HL-60 (cell line): ENCODE measurements around the gene MOB3A.
A peak's percentile ranks its signal among the peaks of the same experiment; 100 is the strongest.

ENCODE experiments used
- GABPA ChIP-seq: IDR thresholded peaks from 2 replicates; pipeline ENCODE4 v1.6.1; 2012; ENCODE audit warnings: low read depth
- POLR2AphosphoS5 ChIP-seq: IDR thresholded peaks from 2 replicates; pipeline ENCODE4 v1.6.1; 2012; ENCODE audit warnings: low read depth
- REST ChIP-seq: IDR thresholded peaks from 2 replicates; pipeline ENCODE4 v1.6.1; 2012; ENCODE audit warnings: low read depth; ENCODE audit not compliant: insufficient replicate concordance
- SPI1 ChIP-seq: IDR thresholded peaks from 2 replicates; pipeline ENCODE4 v1.6.1; 2012; ENCODE audit warnings: low read depth, mild to moderate bottlenecking, borderline replicate concordance
- TF ChIP-seq, protein P1 (sequence below): IDR thresholded peaks from one replicate; pipeline ENCODE4 v1.5.1; 2011; ENCODE audit warnings: low read length, control low read depth, inconsistent platforms; ENCODE audit not compliant: insufficient read depth

DNA sequence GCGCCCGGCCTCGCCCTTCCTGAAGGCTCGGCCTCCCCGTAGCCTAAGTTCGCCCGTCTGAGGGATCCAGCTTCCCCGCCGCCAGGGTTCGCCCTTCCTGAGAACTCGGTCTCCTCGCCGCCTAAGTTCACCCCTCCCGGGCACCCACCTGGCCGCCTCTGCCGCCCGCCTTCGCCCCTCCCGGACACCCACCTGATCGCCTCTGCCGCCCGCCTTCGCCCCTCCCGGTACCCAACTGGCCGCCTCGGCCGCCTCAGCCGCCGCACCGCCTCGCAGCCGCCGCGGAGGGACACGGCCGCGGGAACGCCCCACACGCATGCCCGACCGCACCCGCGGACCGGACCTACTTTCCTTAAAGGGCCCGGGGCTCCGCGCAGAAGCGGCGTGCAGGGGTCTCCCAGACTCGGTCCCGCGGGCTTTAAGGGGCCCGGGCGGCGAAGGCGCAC, at the start of gene MOB3A:
- peak; percentile 71; the same call in 1 of the 2 replicates for TF ChIP-seq POLR2AphosphoS5
- TF ChIP-seq, protein P1, sequence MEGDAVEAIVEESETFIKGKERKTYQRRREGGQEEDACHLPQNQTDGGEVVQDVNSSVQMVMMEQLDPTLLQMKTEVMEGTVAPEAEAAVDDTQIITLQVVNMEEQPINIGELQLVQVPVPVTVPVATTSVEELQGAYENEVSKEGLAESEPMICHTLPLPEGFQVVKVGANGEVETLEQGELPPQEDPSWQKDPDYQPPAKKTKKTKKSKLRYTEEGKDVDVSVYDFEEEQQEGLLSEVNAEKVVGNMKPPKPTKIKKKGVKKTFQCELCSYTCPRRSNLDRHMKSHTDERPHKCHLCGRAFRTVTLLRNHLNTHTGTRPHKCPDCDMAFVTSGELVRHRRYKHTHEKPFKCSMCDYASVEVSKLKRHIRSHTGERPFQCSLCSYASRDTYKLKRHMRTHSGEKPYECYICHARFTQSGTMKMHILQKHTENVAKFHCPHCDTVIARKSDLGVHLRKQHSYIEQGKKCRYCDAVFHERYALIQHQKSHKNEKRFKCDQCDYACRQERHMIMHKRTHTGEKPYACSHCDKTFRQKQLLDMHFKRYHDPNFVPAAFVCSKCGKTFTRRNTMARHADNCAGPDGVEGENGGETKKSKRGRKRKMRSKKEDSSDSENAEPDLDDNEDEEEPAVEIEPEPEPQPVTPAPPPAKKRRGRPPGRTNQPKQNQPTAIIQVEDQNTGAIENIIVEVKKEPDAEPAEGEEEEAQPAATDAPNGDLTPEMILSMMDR: no peak
- TF ChIP-seq SPI1: no peak
- TF ChIP-seq REST: no peak
- TF ChIP-seq GABPA: no peak
